Stimulated activated CD4-positive, alpha-beta T cell treated with anti-CD3 and anti-CD28 coated beads, Interleukin-2, amount 100 ng/mL, for 4 hours (primary cell): ENCODE data around the gene WDR54.
"Not testable (repeated sequence)": the region's sequence is repeated elsewhere in the genome, so short reads cannot be mapped to it uniquely, and the experiment has no call there.

Source experiments
- DNase-seq: peaks from one replicate; pipeline ENCODE4 v3.0.0-alpha.2; 2020; ENCODE audit warnings: low read depth

WDR54 gene

DNA sequence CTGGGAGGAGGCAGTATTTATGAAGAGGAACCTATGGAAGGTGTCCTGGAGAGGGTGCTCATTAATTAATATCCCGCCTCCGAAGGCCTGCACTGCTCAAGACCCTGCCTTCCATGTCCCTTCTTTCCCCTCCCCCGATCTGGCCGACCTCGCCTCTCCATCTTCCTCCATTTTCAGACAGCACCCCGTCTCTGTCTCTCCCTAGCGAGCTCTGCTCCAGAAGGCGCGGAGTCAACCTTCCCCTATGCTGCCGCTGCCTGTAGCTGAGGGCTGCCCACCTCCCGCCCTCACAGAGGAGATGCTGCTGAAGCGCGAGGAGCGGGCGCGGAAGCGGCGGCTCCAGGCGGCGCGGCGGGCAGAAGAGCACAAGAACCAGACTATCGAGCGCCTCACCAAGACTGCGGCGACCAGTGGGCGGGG, 35.6 kb downstream of the WDR54 start:
- no peak for DNase-seq

DNA sequence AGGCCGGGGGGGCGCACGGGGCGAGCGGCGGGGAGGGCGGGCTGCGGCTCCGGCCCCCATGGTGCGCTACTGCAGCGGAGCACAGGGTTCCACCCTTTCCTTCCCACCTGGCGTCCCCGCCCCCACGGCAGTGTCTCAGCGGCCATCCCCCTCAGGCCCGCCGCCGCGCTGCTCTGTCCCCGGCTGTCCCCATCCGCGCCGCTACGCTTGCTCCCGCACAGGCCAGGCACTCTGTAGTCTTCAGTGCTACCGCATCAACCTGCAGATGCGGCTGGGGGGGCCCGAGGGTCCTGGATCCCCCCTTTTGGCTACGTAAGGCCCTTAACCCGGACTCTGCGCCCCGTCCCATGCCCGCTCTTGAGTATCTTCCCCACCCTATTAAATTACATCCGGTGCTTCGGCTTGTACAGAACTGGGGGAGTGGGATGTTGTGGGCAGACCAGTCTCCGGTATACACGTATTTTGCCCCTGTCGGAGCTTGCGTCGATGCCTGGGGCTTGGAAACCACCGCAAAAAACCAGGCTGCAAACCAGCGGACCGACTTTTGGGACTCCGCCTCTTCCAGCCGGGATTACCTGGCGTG, 36.1 kb downstream of the WDR54 start:
- DNase-seq, result peak; percentile 73

DNA sequence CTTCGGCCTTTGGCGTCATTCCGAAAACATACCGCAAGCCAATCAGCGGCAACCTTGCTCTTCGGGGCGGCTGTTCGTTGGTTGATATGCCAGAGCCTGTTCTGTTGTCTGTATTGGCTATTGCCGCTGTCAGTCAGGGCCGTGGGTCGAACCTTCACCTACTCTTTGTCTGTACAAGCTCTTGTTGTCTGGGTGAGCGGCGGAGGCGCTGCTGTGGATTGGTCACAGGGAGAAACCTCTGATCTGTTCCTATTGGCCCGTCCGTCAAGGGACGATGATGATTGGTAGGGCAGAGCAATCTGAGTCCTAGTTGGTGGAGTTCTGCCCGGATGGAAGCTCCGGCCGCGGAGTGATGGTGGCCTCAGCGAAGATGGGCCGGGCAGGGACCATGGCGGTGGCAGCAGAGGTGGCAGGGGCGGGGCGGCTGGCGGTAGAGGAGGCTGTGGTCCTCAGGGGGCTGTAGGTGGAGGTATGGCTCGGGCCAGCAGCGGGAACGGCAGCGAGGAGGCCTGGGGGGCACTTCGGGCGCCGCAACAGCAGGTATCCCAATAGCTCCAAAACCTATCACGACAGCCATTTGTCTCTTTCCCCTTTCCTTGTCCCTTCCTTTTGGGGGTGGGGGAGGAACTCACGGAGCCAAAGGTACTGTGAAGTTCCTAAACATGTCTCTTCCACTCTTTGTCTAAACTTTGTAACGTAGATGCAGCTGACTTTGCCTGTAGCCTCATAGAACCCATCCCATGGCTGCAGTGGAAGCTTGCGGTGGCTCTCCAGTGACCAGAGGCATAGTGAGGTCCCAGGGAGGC, 36.8 kb downstream of the WDR54 start, which contains the start of gene WBP1:
Gene WBP1 (plus strand): TSS at position 307 of the 806 bp plus-strand sequence. CDS start 165 bp downstream, at position 472.
- DNase-seq, result peak; percentile 98

DNA sequence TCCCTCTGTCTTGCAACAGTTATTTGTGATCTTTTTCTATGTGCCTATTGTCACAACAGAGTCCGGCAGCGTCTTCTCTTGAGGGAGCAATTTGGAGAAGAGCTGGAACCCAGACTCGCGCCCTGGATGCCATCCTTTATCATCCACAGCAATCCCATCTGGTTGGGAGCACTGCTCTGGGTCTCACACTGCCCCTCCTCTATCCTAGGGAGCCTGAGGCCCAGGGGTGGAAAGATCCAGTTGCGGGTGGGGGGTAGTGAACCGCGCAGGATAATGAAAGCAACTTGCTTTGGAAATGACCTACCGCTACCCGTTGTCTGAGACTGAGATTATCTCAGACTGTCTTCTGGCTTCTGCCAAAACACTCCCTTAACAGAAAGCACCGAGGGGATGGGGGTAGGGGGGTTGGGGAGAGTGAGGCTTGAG, 37.4 kb downstream of the WDR54 start:
- no peak for DNase-seq

DNA sequence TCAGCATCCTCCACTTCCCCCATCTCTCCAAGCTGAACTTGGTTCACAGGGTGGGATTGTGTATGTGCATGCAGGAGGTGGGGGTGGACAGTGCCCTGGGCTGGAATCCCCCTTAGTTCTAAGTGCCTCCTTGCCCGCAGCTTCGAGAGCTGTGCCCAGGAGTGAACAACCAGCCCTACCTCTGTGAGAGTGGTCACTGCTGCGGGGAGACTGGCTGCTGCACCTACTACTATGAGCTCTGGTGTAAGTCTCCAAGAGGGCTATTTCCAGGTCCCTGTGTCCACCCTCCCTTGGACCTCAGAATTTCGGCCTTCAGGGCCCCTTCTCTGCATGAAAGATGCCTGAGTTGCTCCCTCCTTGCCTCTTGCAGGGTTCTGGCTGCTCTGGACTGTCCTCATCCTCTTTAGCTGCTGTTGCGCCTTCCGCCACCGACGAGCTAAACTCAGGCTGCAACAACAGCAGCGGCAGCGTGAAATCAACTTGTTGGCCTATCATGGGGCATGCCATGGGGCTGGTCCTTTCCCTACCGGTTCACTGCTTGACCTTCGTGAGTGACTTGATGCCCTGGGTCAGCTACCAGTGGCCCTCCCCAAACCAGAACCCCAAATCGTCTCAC, 38.1 kb downstream of the WDR54 start:
- DNase-seq, result not testable (repeated sequence)

DNA sequence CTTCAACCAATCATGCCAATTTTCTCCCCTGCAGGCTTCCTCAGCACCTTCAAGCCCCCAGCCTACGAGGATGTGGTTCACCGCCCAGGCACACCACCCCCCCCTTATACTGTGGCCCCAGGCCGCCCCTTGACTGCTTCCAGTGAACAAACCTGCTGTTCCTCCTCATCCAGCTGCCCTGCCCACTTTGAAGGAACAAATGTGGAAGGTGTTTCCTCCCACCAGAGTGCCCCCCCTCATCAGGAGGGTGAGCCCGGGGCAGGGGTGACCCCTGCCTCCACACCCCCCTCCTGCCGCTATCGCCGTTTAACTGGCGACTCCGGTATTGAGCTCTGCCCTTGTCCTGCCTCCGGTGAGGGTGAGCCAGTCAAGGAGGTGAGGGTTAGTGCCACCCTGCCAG, 38.7 kb downstream of the WDR54 start:
- DNase-seq, result not testable (repeated sequence)

DNA sequence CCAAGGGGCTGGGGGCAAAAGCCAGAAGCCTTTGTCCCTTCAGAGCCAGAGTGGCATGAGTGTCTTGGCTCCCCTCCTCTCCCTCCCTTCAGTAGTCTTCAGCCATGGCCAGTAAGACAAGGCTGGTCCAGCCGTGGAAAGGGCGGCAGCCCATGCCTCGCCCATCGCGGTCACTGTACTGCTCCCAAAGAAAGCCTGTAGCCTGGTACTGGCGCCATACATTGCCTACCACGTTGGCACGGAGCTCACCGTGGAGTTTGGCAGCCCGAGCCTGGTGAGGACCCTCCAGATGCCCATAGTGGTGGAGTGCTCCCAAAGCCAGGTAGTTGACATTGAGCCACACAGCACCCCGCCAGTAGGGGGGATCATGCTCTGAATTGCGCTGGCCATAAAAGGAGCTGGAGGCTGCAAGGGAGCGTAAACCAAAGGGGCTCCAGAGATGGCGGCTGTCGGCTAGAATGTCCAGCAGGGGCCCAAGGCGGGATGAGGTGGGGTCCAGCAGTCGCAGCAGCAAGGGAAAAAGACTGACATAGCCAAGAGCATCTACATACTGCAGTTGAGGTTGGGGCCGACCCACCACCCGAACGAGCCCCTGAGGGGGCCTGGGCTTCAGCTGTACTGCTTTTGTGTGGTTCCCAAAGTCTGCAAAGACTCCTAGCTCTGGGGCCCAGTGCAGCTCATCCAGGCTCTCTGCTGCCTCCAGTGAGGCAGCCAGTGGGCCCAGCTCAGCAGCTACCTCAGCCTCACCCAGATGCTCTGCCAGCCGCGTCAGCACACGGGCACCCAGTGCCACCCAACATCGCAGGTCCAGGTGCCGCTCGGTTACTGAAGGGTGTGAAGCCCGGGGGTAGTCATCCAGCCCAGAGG, 39.9 kb downstream of the WDR54 start:
- no peak for DNase-seq

DNA sequence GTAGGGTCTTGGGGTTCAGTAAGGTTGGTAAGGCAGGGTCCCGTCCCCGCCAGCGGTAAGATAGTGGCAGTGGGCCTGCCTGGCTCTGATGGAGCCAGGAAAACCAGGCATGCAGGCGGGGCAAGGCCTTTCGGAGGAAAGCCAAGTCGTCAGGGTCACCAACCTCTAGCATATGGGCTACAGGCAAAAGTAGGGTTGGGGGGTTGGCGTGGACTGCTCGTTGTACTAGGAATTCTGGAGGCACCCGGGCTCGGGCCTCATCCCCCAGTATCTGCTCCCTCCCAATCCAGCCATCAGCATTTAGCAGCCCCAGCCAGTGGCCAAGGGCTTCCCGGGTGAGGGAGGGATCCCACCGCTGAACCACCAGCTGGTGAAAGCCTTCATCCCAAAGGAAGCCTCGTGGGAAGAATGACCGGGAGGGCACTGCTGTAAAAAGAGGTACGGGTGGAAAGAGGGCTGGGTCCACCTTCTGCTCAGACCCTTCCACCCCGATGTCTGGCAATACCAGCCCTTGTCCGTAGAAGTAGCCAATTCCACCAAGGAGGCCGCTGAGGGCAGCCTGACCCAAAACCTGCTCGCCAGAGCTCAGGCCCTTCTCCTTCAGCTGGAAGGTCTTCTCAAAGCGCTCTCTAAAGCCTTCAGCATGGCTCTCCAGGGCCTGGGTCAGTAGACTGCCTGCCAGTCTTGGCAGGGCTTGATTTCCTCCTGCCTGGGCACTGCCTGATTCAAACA, 40.7 kb downstream of the WDR54 start:
- DNase-seq, result no peak

DNA sequence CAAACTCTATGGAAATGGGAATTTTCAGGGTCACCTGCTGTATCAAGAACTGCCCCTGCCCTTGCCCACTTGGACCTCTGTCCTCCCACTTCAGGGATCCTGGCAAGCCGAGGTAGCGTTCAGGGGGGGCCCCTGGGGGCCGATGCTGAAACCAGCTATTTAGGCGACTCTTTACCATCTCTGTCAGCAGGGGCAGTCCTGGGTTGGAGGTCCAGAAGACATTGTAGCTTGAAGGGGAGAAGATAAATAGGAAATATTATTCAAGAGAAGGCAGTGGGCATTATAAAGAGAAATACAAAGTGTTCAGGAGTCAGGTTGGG, 41.2 kb downstream of the WDR54 start:
- no peak for DNase-seq

DNA sequence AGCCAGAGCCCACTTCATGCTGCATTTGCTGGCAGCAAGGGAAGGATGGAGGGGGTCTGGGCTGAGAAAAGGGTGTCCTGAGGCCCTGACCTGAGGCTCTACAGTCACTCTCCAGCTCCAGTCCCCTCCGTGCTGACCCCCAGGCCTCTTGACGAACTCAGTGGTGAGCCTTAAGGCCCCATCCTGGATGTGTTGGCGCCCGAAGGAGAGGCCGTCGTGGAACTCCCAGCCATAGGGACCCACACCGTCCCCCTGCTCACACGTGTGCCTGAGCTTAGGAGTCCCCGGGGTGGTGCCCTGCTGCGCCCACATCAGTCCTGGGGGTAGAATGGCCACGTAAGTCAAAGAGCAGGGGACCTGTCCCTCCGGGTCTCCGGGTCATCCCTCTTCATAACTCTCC, 42.9 kb downstream of the WDR54 start:
- DNase-seq, result no peak

DNA sequence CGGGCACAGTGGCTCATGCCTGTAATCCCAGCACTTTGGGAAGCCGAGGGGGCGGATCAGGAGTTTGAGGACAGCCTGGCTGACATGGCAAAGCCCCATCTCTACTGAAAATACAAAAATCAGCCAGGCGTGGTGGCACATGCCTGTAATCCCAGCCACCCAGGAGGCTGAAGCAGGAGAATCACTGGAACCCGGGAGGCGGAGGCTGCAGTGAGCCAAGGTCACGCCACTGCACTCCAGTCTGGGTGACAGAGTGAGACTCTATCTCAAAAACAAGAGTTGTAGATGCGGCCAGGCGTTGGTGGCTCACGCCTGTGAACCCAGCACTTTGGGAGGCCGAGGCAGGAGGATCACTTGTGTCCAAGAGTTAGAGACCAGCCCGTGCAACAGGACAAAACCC, 49.2 kb downstream of the WDR54 start:
- not testable (repeated sequence) for DNase-seq

DNA sequence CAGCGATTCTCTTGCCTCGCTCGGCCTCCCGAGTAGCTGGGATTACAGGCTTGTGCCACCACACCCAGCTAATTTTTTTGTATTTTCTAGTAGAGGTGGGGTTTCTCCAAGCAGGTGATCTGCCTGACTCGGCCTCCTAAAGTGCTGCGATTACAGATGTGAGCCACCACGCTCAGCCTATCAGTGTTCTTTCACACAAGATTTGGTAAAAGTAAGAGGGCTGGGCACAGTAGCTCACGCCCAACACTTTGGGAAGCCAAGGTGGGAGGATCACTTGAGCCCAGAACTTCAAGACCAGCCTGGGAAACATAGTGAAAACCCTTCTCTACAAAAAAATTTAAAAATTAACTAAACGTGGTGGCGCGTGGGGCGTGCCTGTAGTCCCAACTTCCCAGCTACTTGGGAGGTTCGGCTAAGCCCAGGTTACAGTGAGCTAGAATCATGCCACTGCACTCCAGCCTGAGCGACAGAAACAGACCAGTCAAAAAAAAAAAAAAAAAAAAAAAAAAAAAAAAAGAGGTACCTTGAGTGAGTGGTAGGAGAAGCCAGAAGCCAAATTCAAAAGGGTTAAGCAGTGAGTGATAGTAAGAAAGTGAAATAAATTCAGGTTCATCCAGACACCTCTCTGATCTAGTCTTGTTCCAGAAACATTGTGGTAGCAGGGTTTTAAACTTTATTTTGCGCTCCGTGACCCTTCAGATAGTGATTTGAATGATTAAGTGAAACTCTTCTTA, 50.0 kb downstream of the WDR54 start:
- DNase-seq, result no peak

DNA sequence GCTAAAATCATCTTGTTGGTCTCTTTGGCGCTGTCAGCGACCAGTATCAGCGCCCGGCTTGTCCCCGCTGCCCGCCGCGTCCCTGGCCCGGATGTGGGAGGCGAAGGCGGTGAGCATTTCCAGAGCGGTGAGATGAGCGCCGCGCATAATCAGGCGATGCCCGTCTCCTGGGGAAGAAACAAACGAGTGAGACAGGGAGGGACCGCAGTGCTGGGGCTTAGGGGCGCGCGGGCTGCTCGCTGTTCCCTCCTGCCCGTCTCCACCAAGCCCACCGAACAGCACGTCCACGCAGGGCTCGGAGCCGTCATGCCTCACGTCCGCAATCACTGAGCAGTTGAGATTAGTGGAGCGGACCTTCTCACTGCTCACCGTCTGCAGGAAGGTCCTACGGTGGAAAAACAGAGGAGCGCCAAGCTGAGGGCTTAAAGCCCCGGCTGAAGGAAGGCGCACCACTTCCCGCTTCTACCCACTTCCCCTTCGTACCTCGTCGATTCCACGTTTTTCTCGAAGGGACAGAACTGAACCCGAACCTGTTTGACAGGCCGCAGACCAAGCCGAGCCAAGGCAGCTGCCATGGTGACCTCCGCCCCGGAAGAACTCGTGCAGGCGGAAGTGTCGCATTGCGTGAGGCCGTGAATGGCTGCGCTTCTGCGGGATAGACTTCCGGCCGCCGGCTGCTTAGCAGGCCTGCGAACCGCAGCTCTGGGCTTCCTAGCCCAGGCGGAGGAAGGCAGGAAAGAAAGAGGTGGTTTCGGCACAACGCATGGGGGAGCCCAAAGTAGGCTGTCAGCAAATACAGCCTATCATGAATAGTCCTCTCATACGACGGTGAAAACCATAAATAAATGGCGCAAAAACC, 50.8 kb downstream of the WDR54 start, which contains the start of gene MRPL53:
Gene MRPL53 (minus strand): TSS at position 595 of the 859 bp plus-strand sequence. CDS start 20 bp downstream, at position 575.
- peak; percentile 92 for DNase-seq

DNA sequence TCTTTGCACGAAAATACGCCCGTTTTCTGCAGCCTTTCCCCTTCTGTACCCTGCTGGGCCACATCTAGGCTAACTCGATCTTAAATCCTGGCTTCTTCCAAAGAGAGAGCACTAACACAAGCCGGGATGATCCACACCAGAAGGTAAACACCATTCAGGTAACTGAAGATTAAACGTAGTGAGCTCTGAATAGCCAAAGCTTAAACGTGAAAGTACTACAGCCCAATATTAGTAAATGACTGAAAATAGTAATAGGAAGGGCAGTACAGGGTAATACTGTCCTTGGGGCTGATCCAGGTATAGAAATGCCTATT, 51.4 kb downstream of the WDR54 start:
- DNase-seq, result no peak

DNA sequence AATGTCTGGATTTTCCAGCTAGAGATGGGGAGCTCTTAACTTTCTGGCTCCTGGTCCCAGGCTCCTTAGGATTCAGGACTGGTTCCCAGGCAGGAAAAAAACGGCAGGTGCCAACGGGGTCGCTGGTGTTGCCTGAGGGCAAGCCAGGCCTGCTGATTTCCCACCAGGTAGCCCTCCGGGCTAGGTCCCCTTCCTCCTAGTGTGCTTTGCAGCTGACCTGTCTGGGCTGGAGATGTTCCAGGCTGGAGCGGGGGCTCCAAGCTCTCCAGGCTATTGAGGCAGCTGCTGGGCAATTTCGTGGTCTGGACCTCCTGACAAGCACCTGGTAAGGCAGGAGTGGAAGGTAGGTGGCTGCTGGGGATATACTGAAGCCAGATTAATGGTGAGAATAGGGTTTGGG, 53.0 kb downstream of the WDR54 start:
- DNase-seq, result no peak

DNA sequence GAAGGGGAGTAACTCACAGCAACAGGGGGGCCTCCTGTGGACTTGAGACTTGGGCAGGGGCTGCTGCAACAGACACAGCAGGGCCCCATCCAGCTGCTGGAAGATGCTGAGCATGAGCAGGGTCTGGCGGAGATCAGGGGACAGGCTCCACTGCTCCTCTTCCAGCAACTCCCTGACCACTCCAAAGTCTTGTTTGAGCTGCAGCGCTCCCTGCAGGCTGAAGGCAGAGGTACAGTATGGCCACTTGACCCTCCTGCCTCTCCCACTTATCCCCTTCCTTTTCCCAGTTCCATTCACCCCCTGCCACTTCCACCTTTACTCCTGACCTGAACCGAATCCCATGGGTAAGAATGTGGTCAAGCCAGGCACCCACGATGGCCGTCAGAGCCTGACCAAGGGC, 53.4 kb downstream of the WDR54 start:
- no peak for DNase-seq
